NCI-H446 treated with DMSO at 0.1 percent for 48 hours (cell line): Measurements from ENCODE around the gene LRIG1.
A peak's percentile ranks its signal among the peaks of the same experiment; 100 is the strongest.

ENCODE experiments used
- DNase-seq: peaks from one replicate; lab custom pipeline; 2025; lab: John Stamatoyannopoulos, UW

LRIG1 gene

GRCh38 chr3:66443118-66443803 lies 57.6 kb downstream of the LRIG1 start:
- DNase-seq, result no peak

- DNase-seq, result no peak
Measured at GRCh38 chr3:66442254-66443117, 58.3 kb downstream of the LRIG1 start.

- DNase-seq, result no peak
Measured at GRCh38 chr3:66441692-66442091, 59.1 kb downstream of the LRIG1 start.

GRCh38 chr3:66441129-66441528 lies 59.7 kb downstream of the LRIG1 start:
- no peak for DNase-seq

GRCh38 chr3:66439666-66440344 lies 61.0 kb downstream of the LRIG1 start:
- DNase-seq, result no peak

- no peak for DNase-seq
Measured at GRCh38 chr3:66438046-66438445, 62.8 kb downstream of the LRIG1 start.

GRCh38 chr3:66437341-66437929 lies 63.4 kb downstream of the LRIG1 start:
- DNase-seq, result no peak

GRCh38 chr3:66435989-66436388 lies 64.8 kb downstream of the LRIG1 start:
- no peak for DNase-seq

GRCh38 chr3:66434726-66435125 lies 66.1 kb downstream of the LRIG1 start:
- DNase-seq, result no peak

GRCh38 chr3:66433522-66433782 lies 67.4 kb downstream of the LRIG1 start:
- DNase-seq, result no peak

- no peak for DNase-seq
Measured at GRCh38 chr3:66432767-66433521, 67.9 kb downstream of the LRIG1 start.

GRCh38 chr3:66432041-66432766 lies 68.6 kb downstream of the LRIG1 start:
- no peak for DNase-seq

- DNase-seq, result no peak
Measured at GRCh38 chr3:66431494-66431893, 69.3 kb downstream of the LRIG1 start.

GRCh38 chr3:66430876-66431275 lies 69.9 kb downstream of the LRIG1 start:
- DNase-seq, result no peak

GRCh38 chr3:66428733-66429132 lies 72.1 kb downstream of the LRIG1 start:
- peak; percentile 75 for DNase-seq

GRCh38 chr3:66427951-66428474 lies 72.8 kb downstream of the LRIG1 start:
- no peak for DNase-seq

- DNase-seq, result no peak
Measured at GRCh38 chr3:66427352-66427751, 73.5 kb downstream of the LRIG1 start.

GRCh38 chr3:66426135-66426534 lies 74.7 kb downstream of the LRIG1 start:
- no peak for DNase-seq

GRCh38 chr3:66425576-66426114 lies 75.2 kb downstream of the LRIG1 start:
- no peak for DNase-seq

- no peak for DNase-seq
Measured at GRCh38 chr3:66425032-66425431, 75.8 kb downstream of the LRIG1 start.

GRCh38 chr3:66423791-66424190 lies 77.0 kb downstream of the LRIG1 start:
- DNase-seq, result no peak
